NCI-H82 treated with DMSO at 0.1 percent for 48 hours (cell line): Measurements from ENCODE around the gene PROX1.

Experiments
- DNase-seq: peaks from one replicate; lab custom pipeline; 2025; ENCODE audit not compliant: unreplicated experiment; lab: John Stamatoyannopoulos, UW

Gene PROX1

GRCh38 chr1:213987927-213988506 lies at the start of gene PROX1:
TSS of gene PROX1 (plus strand) at chr1:213987973. CDS start at chr1:213996536, 8,563 bp downstream.
- DNase-seq = peak; percentile 75

- no peak for DNase-seq
Measured at GRCh38 chr1:213938776-213939175, 49.0 kb upstream of the PROX1 start.

- peak; percentile 16 for DNase-seq
Measured at GRCh38 chr1:213939888-213940287, 47.9 kb upstream of the PROX1 start.

- DNase-seq = no peak
Measured at GRCh38 chr1:213940947-213941346, 46.8 kb upstream of the PROX1 start.

- DNase-seq = no peak
Measured at GRCh38 chr1:213942061-213942460, 45.7 kb upstream of the PROX1 start.

- DNase-seq = no peak
Measured at GRCh38 chr1:213947200-213947801, 40.5 kb upstream of the PROX1 start.

GRCh38 chr1:213951876-213952275 lies 35.9 kb upstream of the PROX1 start:
- DNase-seq = no peak

GRCh38 chr1:213953806-213954205 lies 34.0 kb upstream of the PROX1 start:
- no peak for DNase-seq

GRCh38 chr1:213956295-213956770 lies 31.4 kb upstream of the PROX1 start:
- DNase-seq = no peak

- DNase-seq = no peak
Measured at GRCh38 chr1:213958346-213958745, 29.4 kb upstream of the PROX1 start.

GRCh38 chr1:213960963-213961362 lies 26.8 kb upstream of the PROX1 start:
- DNase-seq = no peak

- DNase-seq = no peak
Measured at GRCh38 chr1:213962508-213962907, 25.3 kb upstream of the PROX1 start.

GRCh38 chr1:213966122-213966521 lies 21.7 kb upstream of the PROX1 start:
- no peak for DNase-seq

GRCh38 chr1:213968146-213968825 lies 19.5 kb upstream of the PROX1 start:
- DNase-seq = no peak

GRCh38 chr1:213969958-213970555 lies 17.7 kb upstream of the PROX1 start:
- DNase-seq = no peak

- DNase-seq = no peak
Measured at GRCh38 chr1:213972141-213972540, 15.6 kb upstream of the PROX1 start.

- no peak for DNase-seq
Measured at GRCh38 chr1:213973129-213973528, 14.6 kb upstream of the PROX1 start.

- peak; percentile 87 for DNase-seq
Measured at GRCh38 chr1:213976665-213977485, 10.9 kb upstream of the PROX1 start.

- DNase-seq = no peak
Measured at GRCh38 chr1:213977486-213977842, 10.3 kb upstream of the PROX1 start.

GRCh38 chr1:213977909-213978308 lies 9.9 kb upstream of the PROX1 start:
- DNase-seq = no peak
